Smooth muscle cell (in vitro differentiated cells): ENCODE results near the gene TBC1D4. TPM values are rescaled to one million over a fixed set of nuclear protein-coding genes. Genes with fewer than 3 reads are reported as not detected.

ENCODE experiments used
- DNase-seq: peaks from one replicate; lab custom pipeline; 2025; ENCODE audit not compliant: unreplicated experiment; lab: John Stamatoyannopoulos, UW
- H2AFZ ChIP-seq: fragments of 200-600 bp; sonication (generic); 2 replicates; pipeline ENCODE4 v1.6.0; 2016; ENCODE audit warnings: antibody characterized with exemption, low read depth, mild to moderate bottlenecking
- H3F3A ChIP-seq: fragments of 200-600 bp; sonication (generic); 2 replicates; pipeline ENCODE4 v1.6.0; 2017; ENCODE audit warnings: antibody characterized with exemption, low read depth
- H3K27ac ChIP-seq: fragments of 200-600 bp; sonication (generic); 2 replicates; pipeline ENCODE4 v1.5.1; 2016; ENCODE audit warnings: low read depth, mild to moderate bottlenecking
- H3K27me3 ChIP-seq: fragments of 200-600 bp; sonication (generic); 2 replicates; pipeline ENCODE4 v1.6.1; 2016; ENCODE audit warnings: low read depth, mild to moderate bottlenecking
- H3K36me3 ChIP-seq: fragments of 200-600 bp; sonication (generic); 2 replicates; pipeline ENCODE4 v1.5.1; 2016; ENCODE audit warnings: low read depth
- H3K4me1 ChIP-seq: fragments of 200-600 bp; sonication (generic); 2 replicates; pipeline ENCODE4 v1.5.1; 2016; ENCODE audit warnings: low read depth
- H3K4me2 ChIP-seq: fragments of 200-600 bp; sonication (generic); 2 replicates; pipeline ENCODE4 v1.6.0; 2016; ENCODE audit warnings: mild to moderate bottlenecking
- H3K4me3 ChIP-seq: fragments of 200-600 bp; sonication (generic); 2 replicates; pipeline ENCODE4 v1.5.1; 2016; ENCODE audit warnings: mild to moderate bottlenecking
- H3K79me2 ChIP-seq: fragments of 200-600 bp; sonication (generic); 2 replicates; pipeline ENCODE4 v1.6.0; 2016; ENCODE audit warnings: low read depth, mild to moderate bottlenecking
- H3K9ac ChIP-seq: fragments of 200-600 bp; sonication (generic); 2 replicates; pipeline ENCODE4 v1.6.0; 2016; ENCODE audit warnings: low read depth
- H3K9me3 ChIP-seq: fragments of 200-600 bp; sonication (generic); replicated peaks from 2 replicates; pipeline ENCODE4 v1.5.1; 2016; ENCODE audit warnings: low read depth
- H4K20me1 ChIP-seq: fragments of 200-600 bp; sonication (generic); 2 replicates; pipeline ENCODE4 v1.6.0; 2016; ENCODE audit warnings: low read depth
- WGBS: methylation state at CpG from one replicate; pipeline ENCODE4 v1.1.7; 2016; ENCODE audit warnings: low lambda C conversion rate; 5-methylcytosine and 5-hydroxymethylcytosine counted together
- polyA plus RNA-seq: library from polyadenylated mRNA; unstranded; fragments of >200 nt; fragmentation: Nextera tagmentation; extraction: Ambion mirVana; gene quantifications from 2 replicates; pipeline ENCODE4 v1.2.1, GENCODE V29; 2016
- total RNA-seq: library from RNA; depleted of rRNA; stranded (reverse); fragments of >200 nt; gene quantifications from 2 replicates; pipeline ENCODE4 v1.2.3, GENCODE V29; 2014
- TF ChIP-seq, protein P1 (sequence below): fragments of 200-600 bp; sonication (generic); IDR thresholded peaks from 2 replicates; pipeline ENCODE4 v1.5.1; 2017; ENCODE audit warnings: borderline replicate concordance, mild to moderate bottlenecking, antibody characterized with exemption; ENCODE audit not compliant: insufficient read depth, poor library complexity, severe bottlenecking

TBC1D4 gene
- total and polyA plus RNA-seq, 2 experiments from 2014 or later: 7.7 to 21.9 TPM

- no peak for DNase-seq
- Histone ChIP-seq H3K27me3 (no peaks in the 10 kb centered on the region), H3K9ac (no peak overlapping the region), H3K79me2 (no peaks in the 10 kb centered on the region), H3K9me3 (no peaks in the 10 kb centered on the region), H3K36me3 (no peaks in the 10 kb centered on the region), H3K4me1 (no peaks in the 10 kb centered on the region), H3K4me3 (no peak overlapping the region), H2AFZ (no peak overlapping the region), H3K27ac (no peak overlapping the region), H3F3A (no peaks in the 10 kb centered on the region), H4K20me1 (no peaks in the 10 kb centered on the region), H3K4me2 (no peak overlapping the region)
- 81% methylated on average over 3 of the region's 3 CpGs for WGBS
- TF ChIP-seq, protein P1, sequence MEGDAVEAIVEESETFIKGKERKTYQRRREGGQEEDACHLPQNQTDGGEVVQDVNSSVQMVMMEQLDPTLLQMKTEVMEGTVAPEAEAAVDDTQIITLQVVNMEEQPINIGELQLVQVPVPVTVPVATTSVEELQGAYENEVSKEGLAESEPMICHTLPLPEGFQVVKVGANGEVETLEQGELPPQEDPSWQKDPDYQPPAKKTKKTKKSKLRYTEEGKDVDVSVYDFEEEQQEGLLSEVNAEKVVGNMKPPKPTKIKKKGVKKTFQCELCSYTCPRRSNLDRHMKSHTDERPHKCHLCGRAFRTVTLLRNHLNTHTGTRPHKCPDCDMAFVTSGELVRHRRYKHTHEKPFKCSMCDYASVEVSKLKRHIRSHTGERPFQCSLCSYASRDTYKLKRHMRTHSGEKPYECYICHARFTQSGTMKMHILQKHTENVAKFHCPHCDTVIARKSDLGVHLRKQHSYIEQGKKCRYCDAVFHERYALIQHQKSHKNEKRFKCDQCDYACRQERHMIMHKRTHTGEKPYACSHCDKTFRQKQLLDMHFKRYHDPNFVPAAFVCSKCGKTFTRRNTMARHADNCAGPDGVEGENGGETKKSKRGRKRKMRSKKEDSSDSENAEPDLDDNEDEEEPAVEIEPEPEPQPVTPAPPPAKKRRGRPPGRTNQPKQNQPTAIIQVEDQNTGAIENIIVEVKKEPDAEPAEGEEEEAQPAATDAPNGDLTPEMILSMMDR: no peak
These were observed 30.3 kb upstream of the TBC1D4 start for GRCh38 chr13:75512253-75512652.

GRCh38 chr13:75511051-75511625 lies 29.2 kb upstream of the TBC1D4 start:
- Histone ChIP-seq H3K36me3 (no peaks in the 10 kb centered on the region), H4K20me1 (no peaks in the 10 kb centered on the region), H3K27ac (no peak overlapping the region), H3K4me1 (no peaks in the 10 kb centered on the region), H3K4me3 (no peak overlapping the region), H3K27me3 (no peaks in the 10 kb centered on the region), H3K4me2 (no peak overlapping the region), H3F3A (no peaks in the 10 kb centered on the region), H2AFZ (no peak overlapping the region), H3K9ac (no peak overlapping the region), H3K9me3 (no peaks in the 10 kb centered on the region), H3K79me2 (no peaks in the 10 kb centered on the region)
- TF ChIP-seq, protein P1: no peak
- DNase-seq: no peak
- WGBS: 91% methylated on average over 3 of the region's 3 CpGs

GRCh38 chr13:75508002-75508548 lies 26.1 kb upstream of the TBC1D4 start:
- TF ChIP-seq, protein P1: no peak
- 93% methylated on average over 6 of the region's 6 CpGs for WGBS
- no peak for DNase-seq

More at GRCh38 chr13:75508002-75508548, 26.1 kb upstream of the TBC1D4 start:
- Histone ChIP-seq H3K79me2 (no peaks in the 10 kb centered on the region), H3F3A (no peaks in the 10 kb centered on the region), H3K36me3 (no peaks in the 10 kb centered on the region), H3K9ac (no peak overlapping the region), H3K9me3 (no peaks in the 10 kb centered on the region), H3K4me2 (no peak overlapping the region), H3K4me1 (no peaks in the 10 kb centered on the region), H4K20me1 (no peaks in the 10 kb centered on the region), H2AFZ (no peak overlapping the region), H3K27me3 (no peaks in the 10 kb centered on the region), H3K4me3 (no peak overlapping the region), H3K27ac (no peak overlapping the region)
